GM12874 (cell line): Measurements from ENCODE around the gene ZNF622.

ENCODE experiments used
- TF ChIP-seq, protein P1 (sequence below): IDR thresholded peaks from 2 replicates; pipeline ENCODE4 v1.5.1; 2011; ENCODE audit warnings: low read depth, mild to moderate bottlenecking, control low read depth, low read length, moderate library complexity; ENCODE audit not compliant: insufficient read depth

Gene ZNF622

DNA sequence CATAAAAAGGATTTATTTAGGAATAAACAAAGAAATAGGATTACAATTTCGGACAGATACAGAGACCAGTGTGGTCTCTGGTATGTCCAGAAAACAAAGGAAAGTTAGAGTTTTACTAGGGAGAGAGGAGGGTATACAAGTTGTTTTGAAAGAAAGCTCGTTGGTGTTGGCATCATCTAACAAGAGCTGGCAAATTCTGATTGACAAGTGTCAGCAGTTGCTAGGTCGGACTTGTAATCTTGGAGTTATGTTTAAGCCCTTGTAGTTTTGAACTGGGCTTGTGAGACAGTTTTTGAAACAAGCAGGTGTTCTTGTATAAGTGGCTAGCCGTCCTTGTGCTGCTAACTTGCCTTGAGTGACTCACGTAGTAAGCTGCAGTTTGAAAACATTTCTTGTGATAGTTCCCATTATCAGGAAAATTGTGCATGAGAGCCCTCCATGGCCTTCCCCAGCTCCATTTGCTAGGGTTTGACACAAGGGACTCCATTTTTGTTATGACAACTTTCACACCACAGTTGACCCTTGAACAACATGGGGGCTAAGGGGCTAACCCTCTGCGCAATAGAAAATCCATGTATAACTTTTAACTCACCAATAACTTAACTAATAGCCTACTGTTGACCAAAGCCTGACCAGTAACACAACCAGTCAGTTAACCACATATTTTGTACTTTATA, 48.1 kb downstream of the ZNF622 start:
- TF ChIP-seq, protein P1, sequence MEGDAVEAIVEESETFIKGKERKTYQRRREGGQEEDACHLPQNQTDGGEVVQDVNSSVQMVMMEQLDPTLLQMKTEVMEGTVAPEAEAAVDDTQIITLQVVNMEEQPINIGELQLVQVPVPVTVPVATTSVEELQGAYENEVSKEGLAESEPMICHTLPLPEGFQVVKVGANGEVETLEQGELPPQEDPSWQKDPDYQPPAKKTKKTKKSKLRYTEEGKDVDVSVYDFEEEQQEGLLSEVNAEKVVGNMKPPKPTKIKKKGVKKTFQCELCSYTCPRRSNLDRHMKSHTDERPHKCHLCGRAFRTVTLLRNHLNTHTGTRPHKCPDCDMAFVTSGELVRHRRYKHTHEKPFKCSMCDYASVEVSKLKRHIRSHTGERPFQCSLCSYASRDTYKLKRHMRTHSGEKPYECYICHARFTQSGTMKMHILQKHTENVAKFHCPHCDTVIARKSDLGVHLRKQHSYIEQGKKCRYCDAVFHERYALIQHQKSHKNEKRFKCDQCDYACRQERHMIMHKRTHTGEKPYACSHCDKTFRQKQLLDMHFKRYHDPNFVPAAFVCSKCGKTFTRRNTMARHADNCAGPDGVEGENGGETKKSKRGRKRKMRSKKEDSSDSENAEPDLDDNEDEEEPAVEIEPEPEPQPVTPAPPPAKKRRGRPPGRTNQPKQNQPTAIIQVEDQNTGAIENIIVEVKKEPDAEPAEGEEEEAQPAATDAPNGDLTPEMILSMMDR, result no peak

DNA sequence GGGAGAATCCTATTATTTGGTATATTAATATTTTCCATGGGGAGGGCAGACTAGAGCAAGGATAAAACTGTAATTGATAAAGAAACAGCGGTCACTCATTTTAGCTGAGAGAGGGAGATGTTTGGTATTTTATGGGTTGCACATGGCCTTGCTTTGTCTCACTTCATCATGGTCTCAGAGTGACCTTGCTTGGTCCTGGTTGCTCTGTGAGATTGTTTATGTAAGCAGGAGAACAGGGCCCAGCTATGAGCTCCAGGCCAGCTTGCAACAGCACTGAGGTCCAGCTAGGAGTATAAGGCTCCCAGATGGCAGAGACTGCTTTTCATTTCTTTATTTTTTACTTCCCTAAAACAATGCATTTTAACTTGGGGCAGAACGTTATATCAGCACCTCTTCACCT, 50.7 kb downstream of the ZNF622 start:
- TF ChIP-seq, protein P1, result no peak

- TF ChIP-seq, protein P1, result no peak
Observed at GRCh38 chr5:16413166-16413860, 52.3 kb downstream of the ZNF622 start.

DNA sequence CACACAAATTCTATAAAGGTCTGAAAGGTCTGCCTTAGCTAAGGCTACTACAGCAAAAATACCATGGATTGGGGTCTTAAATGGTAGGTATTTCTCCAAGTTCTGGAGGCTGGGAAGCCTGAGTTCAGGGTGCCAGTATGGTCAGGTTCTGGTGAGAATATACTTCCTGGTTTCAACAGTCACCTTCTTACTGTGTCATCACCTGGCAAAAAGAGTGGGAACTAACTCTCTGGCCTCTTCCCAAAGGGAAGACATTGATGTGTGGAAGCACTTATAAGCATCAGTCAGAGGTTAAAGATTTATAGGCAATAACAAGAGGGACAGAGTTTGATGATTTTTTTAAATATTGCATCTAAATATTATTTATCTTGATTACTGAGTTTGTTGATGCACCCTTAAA, 53.0 kb downstream of the ZNF622 start:
- TF ChIP-seq, protein P1, result no peak

- TF ChIP-seq, protein P1, result no peak
Observed at GRCh38 chr5:16411741-16412455, 53.7 kb downstream of the ZNF622 start.

GRCh38 chr5:16411235-16411634, 54.4 kb downstream of the ZNF622 start:
- TF ChIP-seq, protein P1, result no peak

DNA sequence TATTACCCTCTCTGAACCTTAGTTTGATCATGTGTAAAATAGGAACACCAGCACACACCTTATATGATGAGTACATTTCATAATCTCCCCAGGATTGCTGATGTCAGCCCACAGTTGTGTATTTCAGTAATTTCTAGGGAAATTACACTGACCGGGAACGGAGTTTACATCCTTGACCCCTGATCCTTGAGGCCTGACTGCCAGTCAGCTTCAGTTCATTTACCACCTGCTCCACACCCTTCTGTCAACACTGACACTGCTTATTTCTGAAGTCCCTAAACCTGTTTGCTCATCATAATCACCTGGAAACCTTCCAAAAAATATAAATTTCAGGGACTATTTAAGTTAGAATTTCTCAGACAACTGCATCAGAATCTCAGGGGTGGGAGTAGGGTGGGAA, 55.3 kb downstream of the ZNF622 start:
- TF ChIP-seq, protein P1, result no peak
